SU-DHL-6 (cell line): Measurements from ENCODE around the gene CACNA2D4.

Experiments used
- H2AFZ ChIP-seq: fragments of 200-600 bp; sonication (generic); 2 replicates; pipeline ENCODE4 v1.6.1; 2014; ENCODE audit warnings: low read depth, mild to moderate bottlenecking, moderate library complexity, mixed read lengths, antibody characterized with exemption, low read length; ENCODE audit not compliant: severe bottlenecking
- H3F3A ChIP-seq: fragments of 200-600 bp; shearing (Covaris generic); 2 replicates; pipeline ENCODE4 v1.6.0; 2016; ENCODE audit warnings: antibody characterized with exemption, mild to moderate bottlenecking; ENCODE audit not compliant: insufficient read depth
- H3K27ac ChIP-seq: fragments of 200-600 bp; sonication (generic); 2 replicates; pipeline ENCODE4 v1.5.1; 2016; ENCODE audit warnings: low read depth, mild to moderate bottlenecking, low read length, moderate library complexity, mixed read lengths
- H3K27me3 ChIP-seq: fragments of 200-600 bp; sonication (generic), shearing (Covaris generic); 2 replicates; pipeline ENCODE4 v1.6.0; 2014; ENCODE audit warnings: mild to moderate bottlenecking, low read length
- H3K36me3 ChIP-seq: fragments of 200-600 bp; sonication (generic); 2 replicates; pipeline ENCODE4 v1.6.1; 2014; ENCODE audit warnings: mild to moderate bottlenecking, low read length, mixed read lengths
- H3K4me2 ChIP-seq: fragments of 300-600, 200-600 bp; shearing (Covaris generic), sonication (generic); 2 replicates; pipeline ENCODE4 v1.6.0; 2014; ENCODE audit warnings: low read length, low read depth, mild to moderate bottlenecking; ENCODE audit not compliant: poor library complexity, severe bottlenecking
- H3K4me3 ChIP-seq: fragments of 200-600 bp; sonication (generic); 2 replicates; pipeline ENCODE4 v1.5.1; 2014; ENCODE audit warnings: antibody characterized with exemption, low read length, mild to moderate bottlenecking, mixed read lengths; ENCODE audit not compliant: insufficient read depth, poor library complexity, severe bottlenecking
- H3K79me2 ChIP-seq: fragments of 200-600 bp; sonication (generic); 2 replicates; pipeline ENCODE4 v1.6.1; 2014; ENCODE audit warnings: mild to moderate bottlenecking, low read length, moderate library complexity; ENCODE audit not compliant: insufficient read depth
- H3K9ac ChIP-seq: fragments of 200-600 bp; sonication (generic); 2 replicates; pipeline ENCODE4 v1.7.0; 2014; ENCODE audit warnings: mild to moderate bottlenecking, low read length
- H3K9me2 ChIP-seq: fragments of 200-600 bp; sonication (generic); replicated peaks from 2 replicates; pipeline ENCODE4 v1.6.1; 2014; ENCODE audit warnings: low read length; ENCODE audit not compliant: insufficient read depth
- H3K9me3 ChIP-seq: fragments of 200-600 bp; sonication (generic); 2 replicates; pipeline ENCODE4 v1.6.1; 2014; ENCODE audit warnings: low read length, mixed read lengths; ENCODE audit not compliant: insufficient read depth
- H4K20me1 ChIP-seq: fragments of 200-600 bp; sonication (generic); 2 replicates; pipeline ENCODE4 v1.6.1; 2014; ENCODE audit warnings: low read depth, mild to moderate bottlenecking, antibody characterized with exemption, low read length, moderate library complexity, mixed read lengths
- EZH2phosphoT487 ChIP-seq: fragments of 200-600 bp; sonication (generic), shearing (Covaris generic); conservative IDR thresholded peaks from 2 replicates; pipeline ENCODE4 v1.6.1; 2018; ENCODE audit warnings: mild to moderate bottlenecking, antibody characterized with exemption, low read length, moderate library complexity, mixed read lengths
- TF ChIP-seq, protein P1 (sequence below): fragments of 200-600 bp; sonication (generic); IDR thresholded peaks from one replicate; pipeline ENCODE4 v1.5.1; 2017; ENCODE audit warnings: antibody characterized with exemption, mild to moderate bottlenecking, low read length, moderate library complexity; ENCODE audit not compliant: insufficient read depth, poor library complexity, severe bottlenecking

The CACNA2D4 gene

GRCh38 chr12:1872448-1872847 is 46.0 kb downstream of the CACNA2D4 start:
- Histone ChIP-seq H3K4me3 (no peak overlapping the region), H3F3A (no peaks in the 10 kb centered on the region), H3K27ac (no peak overlapping the region), H3K9me3 (no peaks in the 10 kb centered on the region), H3K9ac (no peak overlapping the region), H3K36me3 (no peaks in the 10 kb centered on the region), H3K9me2 (no peaks in the 10 kb centered on the region), H3K79me2 (no peaks in the 10 kb centered on the region), H3K27me3 (no peaks in the 10 kb centered on the region), H2AFZ (no peak overlapping the region), H3K4me2 (no peak overlapping the region), H4K20me1 (no peaks in the 10 kb centered on the region)
- TF ChIP-seq, protein P1, sequence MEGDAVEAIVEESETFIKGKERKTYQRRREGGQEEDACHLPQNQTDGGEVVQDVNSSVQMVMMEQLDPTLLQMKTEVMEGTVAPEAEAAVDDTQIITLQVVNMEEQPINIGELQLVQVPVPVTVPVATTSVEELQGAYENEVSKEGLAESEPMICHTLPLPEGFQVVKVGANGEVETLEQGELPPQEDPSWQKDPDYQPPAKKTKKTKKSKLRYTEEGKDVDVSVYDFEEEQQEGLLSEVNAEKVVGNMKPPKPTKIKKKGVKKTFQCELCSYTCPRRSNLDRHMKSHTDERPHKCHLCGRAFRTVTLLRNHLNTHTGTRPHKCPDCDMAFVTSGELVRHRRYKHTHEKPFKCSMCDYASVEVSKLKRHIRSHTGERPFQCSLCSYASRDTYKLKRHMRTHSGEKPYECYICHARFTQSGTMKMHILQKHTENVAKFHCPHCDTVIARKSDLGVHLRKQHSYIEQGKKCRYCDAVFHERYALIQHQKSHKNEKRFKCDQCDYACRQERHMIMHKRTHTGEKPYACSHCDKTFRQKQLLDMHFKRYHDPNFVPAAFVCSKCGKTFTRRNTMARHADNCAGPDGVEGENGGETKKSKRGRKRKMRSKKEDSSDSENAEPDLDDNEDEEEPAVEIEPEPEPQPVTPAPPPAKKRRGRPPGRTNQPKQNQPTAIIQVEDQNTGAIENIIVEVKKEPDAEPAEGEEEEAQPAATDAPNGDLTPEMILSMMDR: no peak
- no peak for TF ChIP-seq EZH2phosphoT487

- no peak overlapping the region for H2AFZ ChIP-seq
- no peak overlapping the region for H3K9ac ChIP-seq
- no peak overlapping the region for H3K4me3 ChIP-seq
- no peaks in the 10 kb centered on the region for H3K27me3 ChIP-seq
- H3K9me2 ChIP-seq: no peaks in the 10 kb centered on the region
- no peaks in the 10 kb centered on the region for H3K9me3 ChIP-seq
- H3K4me2 ChIP-seq: no peak overlapping the region
- no peak overlapping the region for H3K27ac ChIP-seq
- TF ChIP-seq EZH2phosphoT487: no peak
- TF ChIP-seq, protein P1: no peak
- H3K79me2 ChIP-seq: no peaks in the 10 kb centered on the region
- no peaks in the 10 kb centered on the region for H3K36me3 ChIP-seq
- no peaks in the 10 kb centered on the region for H3F3A ChIP-seq
- no peaks in the 10 kb centered on the region for H4K20me1 ChIP-seq
Observed at GRCh38 chr12:1872001-1872400, 46.5 kb downstream of the CACNA2D4 start.

- H3K27me3 ChIP-seq: no peaks in the 10 kb centered on the region
Observed at GRCh38 chr12:1870998-1871917, 47.2 kb downstream of the CACNA2D4 start.

More at GRCh38 chr12:1870998-1871917, 47.2 kb downstream of the CACNA2D4 start:
- no peak overlapping the region for H2AFZ ChIP-seq
- no peaks in the 10 kb centered on the region for H3K36me3 ChIP-seq
- H3K4me2 ChIP-seq: no peak overlapping the region
- H3K27ac ChIP-seq: no peak overlapping the region
- no peaks in the 10 kb centered on the region for H3K9me3 ChIP-seq
- no peaks in the 10 kb centered on the region for H4K20me1 ChIP-seq
- no peak overlapping the region for H3K9ac ChIP-seq
- H3K9me2 ChIP-seq: no peaks in the 10 kb centered on the region
- H3K4me3 ChIP-seq: no peak overlapping the region
- H3K79me2 ChIP-seq: no peaks in the 10 kb centered on the region
- no peaks in the 10 kb centered on the region for H3F3A ChIP-seq
- no peak for TF ChIP-seq EZH2phosphoT487
- TF ChIP-seq, protein P1: no peak
